Stimulated activated naive CD4-positive, alpha-beta T cell treated with Interleukin-2 at 50 U/mL for 16 hours (primary cell): ENCODE data around the gene ARL6IP5.

ENCODE experiments used
- DNase-seq: peaks from one replicate; lab custom pipeline; 2025; lab: John Stamatoyannopoulos, UW

ARL6IP5 gene

GRCh38 chr3:69085833-69086722 is 1.3 kb downstream of the ARL6IP5 start:
- DNase-seq = peak; percentile 66

GRCh38 chr3:69087030-69087791 is 2.5 kb downstream of the ARL6IP5 start:
- no peak for DNase-seq

- DNase-seq = no peak
Observed at GRCh38 chr3:69088063-69088462, 3.3 kb downstream of the ARL6IP5 start.

GRCh38 chr3:69090021-69090420 is 5.3 kb downstream of the ARL6IP5 start:
- no peak for DNase-seq

- no peak for DNase-seq
Observed at GRCh38 chr3:69091389-69092029, 6.8 kb downstream of the ARL6IP5 start.

GRCh38 chr3:69092030-69092516 is 7.3 kb downstream of the ARL6IP5 start:
- no peak for DNase-seq

GRCh38 chr3:69094467-69095205 is 9.9 kb downstream of the ARL6IP5 start:
- no peak for DNase-seq

GRCh38 chr3:69095636-69096035 is 10.9 kb downstream of the ARL6IP5 start:
- peak; percentile 21 for DNase-seq

- DNase-seq = no peak
Observed at GRCh38 chr3:69096299-69096698, 11.6 kb downstream of the ARL6IP5 start.

GRCh38 chr3:69097407-69098086 is 12.8 kb downstream of the ARL6IP5 start:
- DNase-seq = no peak

GRCh38 chr3:69099576-69099975 is 14.8 kb downstream of the ARL6IP5 start:
- DNase-seq = no peak

- DNase-seq = no peak
Observed at GRCh38 chr3:69102384-69102783, 17.6 kb downstream of the ARL6IP5 start.

- no peak for DNase-seq
Observed at GRCh38 chr3:69103123-69103522, 18.4 kb downstream of the ARL6IP5 start.

GRCh38 chr3:69104586-69104985 is 19.8 kb downstream of the ARL6IP5 start:
- no peak for DNase-seq

- no peak for DNase-seq
Observed at GRCh38 chr3:69105320-69105719, 20.6 kb downstream of the ARL6IP5 start.

- no peak for DNase-seq
Observed at GRCh38 chr3:69107841-69108240, 23.1 kb downstream of the ARL6IP5 start.

GRCh38 chr3:69108811-69109210 is 24.1 kb downstream of the ARL6IP5 start:
- no peak for DNase-seq

GRCh38 chr3:69110941-69111546 is 26.3 kb downstream of the ARL6IP5 start:
- DNase-seq = no peak

- DNase-seq = no peak
Observed at GRCh38 chr3:69113536-69113935, 28.8 kb downstream of the ARL6IP5 start.

GRCh38 chr3:69115731-69116130 is 31.0 kb downstream of the ARL6IP5 start:
- no peak for DNase-seq

GRCh38 chr3:69116162-69116561 is 31.4 kb downstream of the ARL6IP5 start:
- DNase-seq = no peak
